CD4-positive, alpha-beta T cell treated with Interleukin-10 for 1 hour (primary cell): ENCODE results near the gene STC2.

Experiments used
- DNase-seq: peaks from one replicate; pipeline ENCODE4 v3.0.0-alpha.2; 2020

The STC2 gene

GRCh38 chr5:173311818-173312585, 16.2 kb downstream of the STC2 start:
- no peak for DNase-seq

- no peak for DNase-seq
Measured at GRCh38 chr5:173310861-173311785, 17.1 kb downstream of the STC2 start.

GRCh38 chr5:173310218-173310769, 17.9 kb downstream of the STC2 start:
- no peak for DNase-seq

GRCh38 chr5:173309731-173310130, 18.5 kb downstream of the STC2 start:
- DNase-seq, result no peak

GRCh38 chr5:173308226-173308625, 20.0 kb downstream of the STC2 start:
- DNase-seq, result no peak

- DNase-seq, result no peak
Measured at GRCh38 chr5:173307695-173308094, 20.5 kb downstream of the STC2 start.

GRCh38 chr5:173306695-173307094, 21.5 kb downstream of the STC2 start:
- no peak for DNase-seq

- DNase-seq, result no peak
Measured at GRCh38 chr5:173304591-173304988, 23.6 kb downstream of the STC2 start.

- no peak for DNase-seq
Measured at GRCh38 chr5:173303878-173304590, 24.2 kb downstream of the STC2 start.

- no peak for DNase-seq
Measured at GRCh38 chr5:173302546-173303155, 25.6 kb downstream of the STC2 start.

GRCh38 chr5:173301695-173302545, 26.3 kb downstream of the STC2 start:
- DNase-seq, result no peak

GRCh38 chr5:173300389-173301047, 27.7 kb downstream of the STC2 start:
- no peak for DNase-seq

- DNase-seq, result no peak
Measured at GRCh38 chr5:173299820-173300219, 28.4 kb downstream of the STC2 start.

- no peak for DNase-seq
Measured at GRCh38 chr5:173298213-173298926, 29.8 kb downstream of the STC2 start.

- DNase-seq, result no peak
Measured at GRCh38 chr5:173297813-173298212, 30.4 kb downstream of the STC2 start.

GRCh38 chr5:173296737-173297676, 31.2 kb downstream of the STC2 start:
- no peak for DNase-seq

- no peak for DNase-seq
Measured at GRCh38 chr5:173295796-173296195, 32.4 kb downstream of the STC2 start.

- no peak for DNase-seq
Measured at GRCh38 chr5:173294673-173295320, 33.4 kb downstream of the STC2 start.
